Nephron progenitor cell (in vitro differentiated cells): ENCODE measurements around the gene RNF146.

Source experiments
- DNase-seq: peaks from one replicate; pipeline ENCODE4 v3.0.0; 2021
- H3K27ac Mint-ChIP-seq: 2 replicates; pipeline ENCODE4 v1.8.0; 2021; ENCODE audit warnings: mild to moderate bottlenecking, moderate library complexity, mixed read lengths
- H3K27me3 Mint-ChIP-seq: 2 replicates; pipeline ENCODE4 v1.8.0; 2021; ENCODE audit warnings: mild to moderate bottlenecking, low read depth, mixed read lengths; ENCODE audit not compliant: poor library complexity
- H3K36me3 Mint-ChIP-seq: 2 replicates; pipeline ENCODE4 v1.8.0; 2021; ENCODE audit warnings: low read depth, mixed read lengths
- H3K4me1 Mint-ChIP-seq: 2 replicates; pipeline ENCODE4 v1.8.0; 2021; ENCODE audit warnings: mixed read lengths
- H3K4me3 Mint-ChIP-seq: 2 replicates; pipeline ENCODE4 v1.8.0; 2021; ENCODE audit warnings: mild to moderate bottlenecking, moderate library complexity, mixed read lengths
- H3K9me3 Mint-ChIP-seq: 2 replicates; pipeline ENCODE4 v1.8.0; 2021; ENCODE audit warnings: mild to moderate bottlenecking, moderate library complexity, mixed read lengths
- TF ChIP-seq, protein P1 (sequence below): fragments of 200-600 bp; sonication (generic); IDR thresholded peaks from 2 replicates; pipeline ENCODE4 v1.5.0; 2021; ENCODE audit warnings: antibody characterized with exemption

RNF146 gene

DNA sequence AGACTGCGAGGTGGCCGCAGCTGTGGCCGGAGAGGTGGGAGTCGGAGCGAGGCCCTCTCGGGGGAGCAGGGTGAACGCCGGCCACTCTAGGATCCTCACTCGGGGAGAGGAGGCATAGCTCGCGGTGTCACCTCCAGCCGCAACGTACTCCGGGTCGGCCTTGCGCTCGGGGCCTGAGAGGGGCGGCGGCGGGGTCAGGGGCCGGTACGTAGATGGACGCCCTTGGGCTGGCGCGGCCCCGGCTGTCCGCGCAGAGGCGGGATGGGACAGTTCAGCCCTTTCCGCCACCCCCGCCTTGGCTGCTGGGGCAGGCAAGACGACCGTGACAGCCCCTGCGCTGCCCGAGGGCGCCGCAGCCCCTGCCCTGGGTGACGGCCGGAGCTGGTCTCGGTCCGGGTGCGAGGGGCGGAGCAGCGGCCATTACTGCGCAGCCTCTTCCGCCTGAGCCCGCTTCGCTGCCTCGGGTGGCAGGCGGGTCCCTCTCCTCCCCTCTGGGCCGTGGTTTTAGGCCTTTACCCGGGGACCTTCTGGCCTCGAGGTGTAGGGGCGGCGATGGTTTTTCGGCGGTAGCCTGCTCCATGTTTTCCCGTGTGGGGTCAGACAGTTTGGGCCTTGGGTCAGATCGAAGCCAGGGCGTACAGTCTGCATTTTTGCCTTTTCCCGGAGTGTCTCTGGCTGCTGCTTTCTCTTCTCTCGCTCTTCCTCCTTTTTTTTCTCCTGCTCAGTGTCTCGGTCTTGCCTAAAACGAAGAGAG is 405 bp downstream of the RNF146 start:
- Mint-ChIP-seq H3K36me3 (peaks cover 20% of the 10 kb centered on the region), H3K4me1 (peaks cover 49% of the 10 kb centered on the region), H3K27ac (peak overlapping the region; percentile 100), H3K4me3 (peak overlapping the region; percentile 99), H3K27me3 (peaks cover 5% of the 10 kb centered on the region), H3K9me3 (no peaks in the 10 kb centered on the region)
- DNase-seq, result peak; percentile 81
- TF ChIP-seq, protein P1, sequence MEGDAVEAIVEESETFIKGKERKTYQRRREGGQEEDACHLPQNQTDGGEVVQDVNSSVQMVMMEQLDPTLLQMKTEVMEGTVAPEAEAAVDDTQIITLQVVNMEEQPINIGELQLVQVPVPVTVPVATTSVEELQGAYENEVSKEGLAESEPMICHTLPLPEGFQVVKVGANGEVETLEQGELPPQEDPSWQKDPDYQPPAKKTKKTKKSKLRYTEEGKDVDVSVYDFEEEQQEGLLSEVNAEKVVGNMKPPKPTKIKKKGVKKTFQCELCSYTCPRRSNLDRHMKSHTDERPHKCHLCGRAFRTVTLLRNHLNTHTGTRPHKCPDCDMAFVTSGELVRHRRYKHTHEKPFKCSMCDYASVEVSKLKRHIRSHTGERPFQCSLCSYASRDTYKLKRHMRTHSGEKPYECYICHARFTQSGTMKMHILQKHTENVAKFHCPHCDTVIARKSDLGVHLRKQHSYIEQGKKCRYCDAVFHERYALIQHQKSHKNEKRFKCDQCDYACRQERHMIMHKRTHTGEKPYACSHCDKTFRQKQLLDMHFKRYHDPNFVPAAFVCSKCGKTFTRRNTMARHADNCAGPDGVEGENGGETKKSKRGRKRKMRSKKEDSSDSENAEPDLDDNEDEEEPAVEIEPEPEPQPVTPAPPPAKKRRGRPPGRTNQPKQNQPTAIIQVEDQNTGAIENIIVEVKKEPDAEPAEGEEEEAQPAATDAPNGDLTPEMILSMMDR, result no peak

DNA sequence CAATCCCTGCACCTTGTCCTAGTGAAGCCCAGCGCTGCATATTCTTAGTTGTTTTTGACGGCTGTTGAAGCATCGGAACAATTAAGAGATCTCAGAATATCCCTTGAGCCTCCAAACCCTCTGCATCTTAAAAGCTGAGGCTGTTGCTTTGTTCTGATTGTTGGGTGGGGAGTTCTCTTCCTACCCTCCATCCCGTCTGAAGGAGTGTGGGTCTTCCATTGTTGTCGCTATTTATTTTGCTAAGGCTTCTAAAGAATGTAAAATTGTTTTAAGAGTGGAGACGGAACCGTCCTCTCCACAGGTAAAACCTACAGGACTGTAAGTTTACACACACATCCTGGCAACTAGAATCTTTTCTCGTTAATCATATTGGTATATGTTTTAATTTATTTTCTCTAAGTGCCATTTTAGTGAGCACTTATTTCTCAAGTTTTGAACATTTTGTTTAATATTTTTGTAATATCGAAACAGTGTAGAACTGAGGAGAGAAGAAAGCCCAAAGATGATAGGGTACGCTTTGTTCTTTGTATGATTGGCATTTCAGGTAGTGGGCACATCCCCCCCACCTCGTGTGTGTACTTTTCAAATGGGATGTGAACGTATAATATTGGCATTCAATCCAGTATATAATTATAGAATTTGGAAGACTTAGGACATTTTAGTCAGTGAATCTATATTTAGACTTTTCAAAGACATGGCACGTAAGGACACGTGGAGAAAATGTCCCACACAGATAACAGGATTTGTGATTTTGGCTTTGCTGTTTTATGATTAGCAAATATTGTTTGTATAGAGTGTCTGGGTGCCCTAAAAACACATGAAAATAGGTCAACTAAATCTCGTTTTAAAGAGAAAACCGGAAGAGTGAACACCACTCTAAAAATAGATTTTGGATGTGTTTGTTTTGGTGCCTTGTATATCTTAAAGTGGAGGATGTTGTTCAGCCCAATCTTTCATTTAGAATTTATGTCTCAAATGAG is 1.3 kb downstream of the RNF146 start:
- Mint-ChIP-seq H3K4me3 (peak overlapping the region; percentile 99), H3K4me1 (peaks cover 53% of the 10 kb centered on the region), H3K36me3 (peaks cover 24% of the 10 kb centered on the region), H3K27me3 (peaks cover 5% of the 10 kb centered on the region), H3K27ac (peak overlapping the region; percentile 100), H3K9me3 (no peaks in the 10 kb centered on the region)
- DNase-seq, result no peak
- TF ChIP-seq, protein P1, result no peak

DNA sequence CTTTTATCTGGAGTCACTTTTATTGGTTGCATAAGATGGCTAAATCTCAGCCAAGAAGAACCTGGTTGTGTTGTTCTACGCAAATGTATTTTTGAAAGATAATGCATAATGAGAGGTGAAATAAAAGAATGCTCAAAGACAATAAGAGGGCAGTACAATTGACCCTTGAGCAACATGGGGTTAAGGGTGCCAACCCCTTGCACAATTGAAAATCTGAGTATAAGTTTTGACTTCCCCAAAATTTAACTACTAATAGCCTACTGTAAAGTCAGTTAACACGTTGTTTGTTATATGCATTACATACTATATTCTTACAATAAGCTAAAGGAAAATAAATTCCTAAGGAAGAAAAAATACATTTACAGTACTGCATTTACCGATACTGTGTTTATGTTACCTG is 5.9 kb downstream of the RNF146 start:
- peaks cover 39% of the 10 kb centered on the region for H3K36me3 Mint-ChIP-seq
- DNase-seq, result no peak
- H3K4me1 Mint-ChIP-seq, result peaks cover 39% of the 10 kb centered on the region
- H3K4me3 Mint-ChIP-seq, result no peak overlapping the region
- no peaks in the 10 kb centered on the region for H3K9me3 Mint-ChIP-seq
- no peak overlapping the region for H3K27ac Mint-ChIP-seq
- TF ChIP-seq, protein P1, result no peak
- peaks cover 2% of the 10 kb centered on the region for H3K27me3 Mint-ChIP-seq

DNA sequence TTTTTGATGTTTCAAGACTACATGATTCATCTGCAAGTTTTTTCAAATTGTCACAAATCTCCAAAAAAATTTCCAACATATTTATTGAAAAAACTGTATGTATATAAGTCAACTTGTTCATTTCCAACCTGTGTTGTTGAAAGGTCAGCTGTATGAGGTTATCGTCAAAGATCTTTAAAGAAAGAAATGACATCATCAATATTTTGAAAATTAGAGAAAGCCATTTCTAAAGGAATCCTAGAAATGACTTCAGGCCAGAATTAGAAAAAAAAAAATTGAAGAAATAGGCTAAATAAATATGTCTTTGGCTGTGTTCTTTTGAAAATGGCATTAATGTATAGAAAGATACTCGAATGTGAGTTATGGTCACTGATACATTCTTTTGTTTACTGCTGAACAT is 6.8 kb downstream of the RNF146 start:
- Mint-ChIP-seq H3K27ac (no peak overlapping the region), H3K9me3 (no peaks in the 10 kb centered on the region), H3K4me3 (no peak overlapping the region), H3K27me3 (peaks cover 2% of the 10 kb centered on the region), H3K4me1 (peaks cover 34% of the 10 kb centered on the region), H3K36me3 (peaks cover 39% of the 10 kb centered on the region)
- TF ChIP-seq, protein P1, result no peak
- no peak for DNase-seq

DNA sequence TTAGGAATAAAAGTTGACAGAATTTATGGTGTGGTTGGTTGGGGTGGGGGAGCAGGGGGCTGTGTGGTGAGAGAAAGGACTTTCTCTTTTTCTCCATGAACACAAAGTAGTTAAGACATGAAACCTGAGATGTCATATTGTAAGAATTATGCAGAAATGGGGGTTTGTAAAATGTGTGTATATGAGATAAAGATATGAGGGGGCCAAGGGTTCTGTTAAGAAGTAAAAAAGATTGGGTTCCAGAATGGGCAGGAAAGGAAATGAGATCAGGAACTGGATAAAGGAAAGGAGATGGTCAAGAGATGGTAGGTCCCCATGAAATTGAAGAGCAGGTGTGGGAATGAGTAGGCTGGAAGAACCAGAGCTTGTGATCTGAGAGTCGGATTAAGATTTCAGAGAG is 9.7 kb downstream of the RNF146 start:
- Mint-ChIP-seq H3K4me1 (peaks cover 11% of the 10 kb centered on the region), H3K27ac (no peak overlapping the region), H3K9me3 (no peaks in the 10 kb centered on the region), H3K4me3 (no peak overlapping the region), H3K36me3 (peaks cover 26% of the 10 kb centered on the region), H3K27me3 (no peaks in the 10 kb centered on the region)
- DNase-seq, result no peak
- TF ChIP-seq, protein P1, result no peak
